ENCODE data around the gene SCAF11.

The SCAF11 gene

GRCh38 chr12:45915405-45915804, 75.0 kb downstream of the SCAF11 start:
- in situ Hi-C loops (cut with HindIII; ENCODE audit: low sequenced_read_pairs): no loop called here

- in situ Hi-C loops (cut with HindIII; ENCODE audit: low sequenced_read_pairs): no loop called here
These were observed 76.3 kb downstream of the SCAF11 start for GRCh38 chr12:45914090-45914489.

- in situ Hi-C loops (cut with HindIII; ENCODE audit: low sequenced_read_pairs): no loop called here
These were observed 76.7 kb downstream of the SCAF11 start for GRCh38 chr12:45913631-45914030.

GRCh38 chr12:45912774-45913173, 77.6 kb downstream of the SCAF11 start:
- in situ Hi-C loops (cut with HindIII; ENCODE audit: low sequenced_read_pairs): no loop called here

GRCh38 chr12:45909041-45909713, 81.2 kb downstream of the SCAF11 start:
- in situ Hi-C loops (cut with HindIII; ENCODE audit: low sequenced_read_pairs): no loop called here

GRCh38 chr12:45907955-45908354, 82.4 kb downstream of the SCAF11 start:
- in situ Hi-C loops (cut with HindIII; ENCODE audit: low sequenced_read_pairs): no loop called here

GRCh38 chr12:45898094-45898493, 92.3 kb downstream of the SCAF11 start:
- in situ Hi-C loops (cut with HindIII; ENCODE audit: low sequenced_read_pairs): no loop called here

GRCh38 chr12:45895961-45896360, 94.4 kb downstream of the SCAF11 start:
- in situ Hi-C loops (cut with HindIII; ENCODE audit: low sequenced_read_pairs): no loop called here

- in situ Hi-C loops (cut with HindIII; ENCODE audit: low sequenced_read_pairs): no loop called here
These were observed 97.1 kb downstream of the SCAF11 start for GRCh38 chr12:45893240-45893639.

- in situ Hi-C loops (cut with HindIII; ENCODE audit: low sequenced_read_pairs): no loop called here
These were observed 100.1 kb downstream of the SCAF11 start for GRCh38 chr12:45890276-45890675.

GRCh38 chr12:45887544-45887943, 102.8 kb downstream of the SCAF11 start:
- in situ Hi-C loops (cut with HindIII; ENCODE audit: low sequenced_read_pairs): no loop called here

GRCh38 chr12:45886685-45887084, 103.7 kb downstream of the SCAF11 start:
- in situ Hi-C loops (cut with HindIII; ENCODE audit: low sequenced_read_pairs): no loop called here

GRCh38 chr12:45883187-45883586, 107.2 kb downstream of the SCAF11 start:
- in situ Hi-C loops (cut with HindIII; ENCODE audit: low sequenced_read_pairs): no loop called here

GRCh38 chr12:45880533-45880932, 109.8 kb downstream of the SCAF11 start:
- in situ Hi-C loops (cut with HindIII; ENCODE audit: low sequenced_read_pairs): no loop called here

GRCh38 chr12:45879363-45879895, 110.9 kb downstream of the SCAF11 start:
- in situ Hi-C loops (cut with HindIII; ENCODE audit: low sequenced_read_pairs): no loop called here

- in situ Hi-C loops (cut with HindIII; ENCODE audit: low sequenced_read_pairs): no loop called here
These were observed 111.6 kb downstream of the SCAF11 start for GRCh38 chr12:45878630-45879255.

GRCh38 chr12:45877069-45877468, 113.3 kb downstream of the SCAF11 start:
- in situ Hi-C loops (cut with HindIII; ENCODE audit: low sequenced_read_pairs): no loop called here

GRCh38 chr12:45872446-45872845, 117.9 kb downstream of the SCAF11 start:
- in situ Hi-C loops (cut with HindIII; ENCODE audit: low sequenced_read_pairs): no loop called here
